Heart right ventricle (tissue), 16 donors: ENCODE results near the gene DPH2. TPM values are rescaled to one million over a fixed set of nuclear protein-coding genes. Genes with fewer than 3 reads are reported as not detected.

Experiments
- ATAC-seq, 8 donors: fragments of 200-7000 bp; cut with Tn5 transposase; one replicate each; pipeline ENCODE4 v1.9.1; 2020; ENCODE audit warnings: mild to moderate bottlenecking in 8 of 8, moderate library complexity in 8 of 8, moderate number of reproducible peaks in 1 of 8
- DNase-seq, 2 donors: peaks; one replicate each; pipeline ENCODE4 v3.0.0-alpha.2; 2020
- H3K27ac ChIP-seq, 10 donors: fragments of 200-600 bp; sonication (generic) in 2 of 10; one replicate each; pipeline versions ENCODE4 v1.5.0 to v1.8.0; 2020 to 2022; ENCODE audit warnings: mild to moderate bottlenecking in 3 of 10
- H3K27me3 ChIP-seq, 7 donors: fragments of 200-600 bp; one replicate each; pipeline ENCODE4 v1.8.0; 2021 to 2022; ENCODE audit warnings: mild to moderate bottlenecking in 2 of 7
- H3K36me3 ChIP-seq, 9 donors: fragments of 200-600 bp; sonication (generic) in 1 of 9; one replicate each; pipeline versions ENCODE4 v1.5.0 to v1.8.0; 2020 to 2022; ENCODE audit warnings: mild to moderate bottlenecking in 2 of 9
- H3K4me1 ChIP-seq, 9 donors: fragments of 200-600 bp; sonication (generic) in 1 of 9; one replicate each; pipeline versions ENCODE4 v1.5.0 to v1.8.0; 2020 to 2022; ENCODE audit warnings: mild to moderate bottlenecking in 4 of 9
- H3K4me3 ChIP-seq, 10 donors: fragments of 200-600 bp; sonication (generic) in 2 of 10; one replicate each; pipeline versions ENCODE4 v1.5.0 to v1.8.0; 2020 to 2022; ENCODE audit warnings: mild to moderate bottlenecking in 7 of 10, moderate library complexity in 2 of 10
- H3K9me3 ChIP-seq, 11 donors: fragments of 200-600 bp in 10 of 11; sonication (generic) in 2 of 11; one replicate each; pipeline versions ENCODE4 v1.5.0 to v1.8.0; 2013 to 2022; ENCODE audit warnings: mild to moderate bottlenecking in 2 of 11, control low read depth in 1 of 11, moderate library complexity in 1 of 11
- CTCF ChIP-seq, 9 donors: fragments of 200-600 bp; sonication (generic) in 2 of 9; IDR thresholded peaks; one replicate each; pipeline versions ENCODE4 v1.5.0 to v1.8.0; 2021 to 2022; ENCODE audit warnings: antibody characterized with exemption in 9 of 9, mild to moderate bottlenecking in 5 of 9, moderate library complexity in 1 of 9
- WGBS, 2 donors: extraction: QIAGEN DNeasy Blood & Tissue Kit; methylation state at CpG; one replicate each; pipeline ENCODE4 v1.1.7; 2013; ENCODE audit warnings: inconsistent platforms in 1 of 2; 5-methylcytosine and 5-hydroxymethylcytosine counted together
- intact Hi-C, 10 donors: fragments of 100-400 bp; cut with DNase I; formaldehyde crosslinking; loops; one replicate each; pipeline versions ENCODE4 v1.11.1 to v1.14.2; 2022
- polyA plus RNA-seq, 2 donors: library from polyadenylated mRNA; stranded (reverse); fragments of 200-250 nt; gene quantifications; one replicate each; pipeline ENCODE4 v1.2.3, GENCODE V29; 2013
- total RNA-seq, 10 donors: library from RNA; stranded (reverse); fragmentation: NEBNext Ultra II Directional in 3 of 10; extraction: Animal tissue kit (Norgen Biotek cat#: 25700) in 3 of 10; gene quantifications; one replicate each; pipeline versions ENCODE4 v1.2.1 to v1.2.4, GENCODE V29; 2021 to 2023
- donor health status: Arrhythmogenic right ventricular cardiomyopathy.
- donor health status: ischemic (EF 13 %, LVEDD 7.1; RV severe dilation, severe dysfunction).
- donor health status: healthy with polysubstance abuse.
- donor health status: DM: no; HTN: yes; CAD: no.
- donor health status: DM: no; HTN: no; CAD: no.
- donor health status: ischemic (EF 25% LVEDD 6.9; RV normal size, moderate dysfunction).
- donor health status: ischemic (EF 25% LVEDD 5.7; RV mildly dilated, moderate dysfunction).
- donor health status: healthy.
- donor health status: DM: yes; HTN: yes; CAD: no.
- donor health status: Ischemic cardiomyopathy.
- donor health status: ischemic (EF 35%, LVEDD 5.7; RV mildly dilated, moderate dysfunction).
- donor health status: nonischemic (EF 11% LVEDD 7.7; RV severe dilation, severe dysfunction).
- donor health status: DM: yes; HTN: yes; CAD: no.
- donor health status: PGD.
- donor health status: ischemic (EF 29% LVEDD 5.4; RV normal size, mild dysfunction).
- donor health status: nonischemic (EF 23%, LVEDD 6.1; RV moderate dilation, normal function).

The DPH2 gene
- total and polyA plus RNA-seq, 12 donors: 9.4 to 33.7 (median 14.3) TPM

GRCh38 chr1:43994071-43994470 is 24.3 kb downstream of the DPH2 start:
- no peak for ATAC-seq
- no peak for DNase-seq
- WGBS, 2 donors: 94 to 96% methylated on average over 7 of the region's 7 CpGs
- Histone ChIP-seq H3K36me3 (no peaks in the 10 kb centered on the region), H3K4me3 (no peak overlapping the region), H3K4me1 (peaks cover 5 to 27% (median 13%) of the 10 kb centered on the region in 9 donors), H3K9me3 (no peaks in the 10 kb centered on the region), H3K27ac (no peak overlapping the region), H3K27me3 (no peaks in the 10 kb centered on the region)
- intact Hi-C loops: loop anchor here in 1 of 10 donors (10.0 kb wide), 1 partner anchor 221 kb away; the partner anchor contains the start of gene DMAP1
- no peak for TF ChIP-seq CTCF (IDR thresholded peaks at IDR 0.05)

DNA sequence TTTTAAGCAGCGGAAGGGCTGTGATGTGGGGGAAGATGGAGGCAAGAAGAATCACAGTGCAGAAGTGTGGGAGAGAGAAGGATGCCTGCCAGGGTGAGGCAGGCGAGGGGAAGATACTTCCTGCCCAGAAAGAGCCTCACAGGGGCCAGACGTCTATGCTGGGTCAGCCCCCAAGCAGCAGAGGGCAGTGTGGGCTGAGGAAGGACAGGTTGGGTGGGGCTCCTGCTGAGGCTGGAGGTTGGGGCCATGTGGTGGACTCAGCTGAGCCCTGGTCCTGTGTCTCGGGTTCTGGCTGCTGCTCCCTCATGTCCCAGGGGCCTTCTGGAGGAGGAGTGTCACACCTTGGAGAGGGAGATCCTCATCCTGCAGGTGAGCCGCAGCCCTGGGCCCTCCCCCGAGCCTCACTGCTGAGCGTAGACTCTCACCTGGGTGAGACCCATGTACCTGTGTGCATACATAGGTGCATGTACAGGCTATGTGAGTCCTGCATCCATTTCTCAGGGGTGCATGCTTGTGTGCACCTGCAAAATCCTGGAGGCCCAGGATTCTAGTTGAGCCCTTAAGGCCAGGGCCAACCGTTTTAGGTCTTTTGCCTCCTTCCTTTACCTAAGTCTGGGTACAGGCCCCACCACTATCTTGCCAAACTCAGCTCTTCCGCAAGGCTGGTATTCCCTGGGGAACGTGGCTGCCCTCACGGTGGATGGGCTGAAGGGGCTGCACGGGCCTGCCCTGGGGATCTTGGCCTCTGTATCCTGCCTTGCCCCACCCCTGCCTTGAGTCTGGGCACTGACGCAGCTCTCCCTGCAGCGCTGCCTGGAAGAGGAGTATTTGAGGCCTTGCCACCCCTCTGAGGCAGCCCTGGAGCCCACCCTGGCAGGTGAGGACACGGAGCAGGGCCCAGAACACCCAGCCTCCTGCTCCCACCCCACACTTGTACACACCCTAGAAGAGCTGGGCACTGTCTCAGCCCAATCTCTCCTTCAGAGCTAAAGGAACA is 25.3 kb downstream of the DPH2 start:
- H3K27ac ChIP-seq: no peak overlapping the region
- WGBS, 2 donors: 78 to 80% methylated on average over 15 of the region's 15 CpGs
- ATAC-seq (no peak), DNase-seq (no peak)
- no peaks in the 10 kb centered on the region for H3K36me3 ChIP-seq
- no peaks in the 10 kb centered on the region for H3K27me3 ChIP-seq
- peak in 2 of 9 donors; percentile 6 to 28 for TF ChIP-seq CTCF (IDR thresholded peaks at IDR 0.05)
- intact Hi-C loops: loop anchor here in 1 of 10 donors (10.0 kb wide), 1 partner anchor 220 kb away; the partner anchor contains the start of gene DMAP1
- peaks cover 5 to 27% (median 13%) of the 10 kb centered on the region in 9 donors for H3K4me1 ChIP-seq
- H3K9me3 ChIP-seq: no peaks in the 10 kb centered on the region
- H3K4me3 ChIP-seq: no peak overlapping the region

DNA sequence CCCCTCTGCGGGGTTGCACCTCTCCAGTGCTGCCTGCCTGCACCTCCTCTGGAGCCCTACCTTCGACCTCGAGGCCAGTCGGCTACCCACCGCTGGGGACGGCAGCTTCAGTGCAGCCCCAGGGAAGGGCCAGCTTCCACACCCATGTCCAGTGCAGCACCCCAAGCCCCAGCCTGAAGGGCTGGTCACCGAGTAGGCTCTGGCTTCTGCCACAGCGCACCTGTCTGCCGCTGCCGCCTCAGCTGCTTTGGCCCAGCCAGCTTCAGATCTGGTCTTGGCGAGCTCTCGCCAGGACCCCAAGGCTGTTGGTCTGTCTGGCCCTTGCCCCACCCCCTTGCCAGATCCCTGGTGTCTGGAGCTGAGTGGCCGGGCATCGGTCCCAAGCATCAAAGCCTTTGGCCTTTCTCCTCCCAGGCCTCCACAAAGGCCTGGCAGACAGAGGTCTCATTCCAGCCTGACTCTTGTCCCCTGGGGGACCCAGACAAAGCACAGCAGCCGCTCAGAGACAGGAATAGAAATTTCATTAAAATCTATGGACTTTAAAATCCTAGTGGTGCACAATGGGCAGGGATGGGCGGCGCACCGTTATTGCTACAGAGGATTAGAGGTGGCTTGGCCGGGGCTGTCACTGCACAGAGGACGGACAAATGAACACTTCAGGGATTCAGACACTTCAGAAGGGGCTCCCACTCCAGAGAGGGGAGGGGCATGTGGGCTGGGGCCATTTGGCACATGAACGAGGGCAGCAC is 26.3 kb downstream of the DPH2 start:
- TF ChIP-seq CTCF (IDR thresholded peaks at IDR 0.05): no peak
- Histone ChIP-seq H3K27me3 (no peaks in the 10 kb centered on the region), H3K4me3 (no peak overlapping the region), H3K36me3 (no peaks in the 10 kb centered on the region), H3K4me1 (peaks cover 0 to 20% (median 8%) of the 10 kb centered on the region in 9 donors), H3K9me3 (no peaks in the 10 kb centered on the region), H3K27ac (no peak overlapping the region)
- DNase-seq (no peak), ATAC-seq (no peak)
- intact Hi-C loops: loop anchor here in 1 of 10 donors (10.0 kb wide), 1 partner anchor 219 kb away; the partner anchor contains the start of gene DMAP1
- WGBS, 2 donors: 77 to 79% methylated on average over 21 of the region's 21 CpGs

DNA sequence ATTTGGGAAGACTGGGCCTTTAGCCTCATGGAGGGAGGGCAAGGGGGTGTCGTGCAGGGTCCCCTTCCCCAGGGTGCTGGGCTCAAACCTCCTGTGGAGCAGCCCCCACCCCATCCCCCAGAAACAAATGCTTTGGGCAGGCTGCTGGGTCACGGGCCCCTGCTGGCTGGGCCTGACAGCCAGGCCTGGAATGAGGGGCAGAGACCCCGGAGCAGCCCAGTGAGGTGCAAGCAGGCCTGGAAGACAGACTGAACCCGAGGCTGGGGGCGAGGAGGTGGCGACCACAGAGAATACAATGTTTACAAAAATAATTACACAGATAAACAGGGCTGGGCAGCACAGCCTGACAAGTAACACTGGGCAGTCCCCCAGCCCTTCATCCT is 26.9 kb downstream of the DPH2 start:
- 79 to 85% methylated on average over 6 of the region's 6 CpGs for WGBS, 2 donors
- DNase-seq: no peak
- TF ChIP-seq CTCF (IDR thresholded peaks at IDR 0.05): no peak
- Histone ChIP-seq H3K27me3 (no peaks in the 10 kb centered on the region), H3K9me3 (no peaks in the 10 kb centered on the region), H3K4me3 (no peak overlapping the region), H3K4me1 (peaks cover 0 to 17% (median 7%) of the 10 kb centered on the region in 9 donors), H3K36me3 (no peaks in the 10 kb centered on the region), H3K27ac (no peak overlapping the region)
- intact Hi-C loops: loop anchor here in 1 of 10 donors (10.0 kb wide), 1 partner anchor 218 kb away; the partner anchor contains the start of gene DMAP1
- ATAC-seq: no peak
